Fibroblast of lung (primary cell): ENCODE data around the gene C16orf95.

ENCODE experiments used
- CTCF ChIP-seq, 2 donors: IDR thresholded peaks in 1 of 2; conservative IDR thresholded peaks in 1 of 2; 1 replicate in 1 of 2; 2 replicates in 1 of 2; pipeline ENCODE4 v1.5.1; 2011 to 2012; ENCODE audit warnings: low read length in 2 of 2, control low read depth in 1 of 2, inconsistent platforms in 1 of 2, low read depth in 1 of 2, mild to moderate bottlenecking in 1 of 2
- EZH2 ChIP-seq: IDR thresholded peaks from 2 replicates; pipeline ENCODE4 v1.5.1; 2012; ENCODE audit warnings: low read length, control low read depth, mild to moderate bottlenecking; ENCODE audit errors: missing control alignments

GRCh38 chr16:87276924-87277323 is 40.3 kb downstream of the C16orf95 start:
- TF ChIP-seq CTCF (conservative IDR thresholded peaks at IDR 0.05 in 1 of 2, IDR thresholded peaks at IDR 0.05 in 1 of 2; ENCODE audit: low read depth in 1 of 2, low read length in 2 of 2), result no peak
- no peak for TF ChIP-seq EZH2
